Measurements from ENCODE around the gene GALNS.

DNA sequence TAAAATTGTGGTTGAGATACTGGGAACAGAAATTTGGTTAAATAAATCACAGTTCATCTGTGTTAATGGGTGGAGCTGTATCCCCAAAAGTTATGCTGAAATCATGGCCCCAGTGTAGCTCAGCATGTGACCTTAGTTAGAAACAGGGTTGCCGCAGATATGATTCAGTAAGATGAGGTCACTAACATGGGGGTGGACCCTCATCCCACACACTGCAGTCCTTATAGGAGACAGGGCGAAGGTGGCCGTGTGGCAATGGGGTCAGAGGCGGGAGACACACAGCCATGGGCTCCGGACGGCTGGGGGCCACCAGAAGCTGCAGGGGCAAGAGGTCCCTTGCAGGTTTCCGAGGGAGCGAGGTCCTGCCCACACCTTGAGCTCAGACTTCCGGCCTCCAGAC is 10.7 kb downstream of the GALNS start:
- TF ChIP-seq, protein P1, sequence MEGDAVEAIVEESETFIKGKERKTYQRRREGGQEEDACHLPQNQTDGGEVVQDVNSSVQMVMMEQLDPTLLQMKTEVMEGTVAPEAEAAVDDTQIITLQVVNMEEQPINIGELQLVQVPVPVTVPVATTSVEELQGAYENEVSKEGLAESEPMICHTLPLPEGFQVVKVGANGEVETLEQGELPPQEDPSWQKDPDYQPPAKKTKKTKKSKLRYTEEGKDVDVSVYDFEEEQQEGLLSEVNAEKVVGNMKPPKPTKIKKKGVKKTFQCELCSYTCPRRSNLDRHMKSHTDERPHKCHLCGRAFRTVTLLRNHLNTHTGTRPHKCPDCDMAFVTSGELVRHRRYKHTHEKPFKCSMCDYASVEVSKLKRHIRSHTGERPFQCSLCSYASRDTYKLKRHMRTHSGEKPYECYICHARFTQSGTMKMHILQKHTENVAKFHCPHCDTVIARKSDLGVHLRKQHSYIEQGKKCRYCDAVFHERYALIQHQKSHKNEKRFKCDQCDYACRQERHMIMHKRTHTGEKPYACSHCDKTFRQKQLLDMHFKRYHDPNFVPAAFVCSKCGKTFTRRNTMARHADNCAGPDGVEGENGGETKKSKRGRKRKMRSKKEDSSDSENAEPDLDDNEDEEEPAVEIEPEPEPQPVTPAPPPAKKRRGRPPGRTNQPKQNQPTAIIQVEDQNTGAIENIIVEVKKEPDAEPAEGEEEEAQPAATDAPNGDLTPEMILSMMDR (IDR thresholded peaks at IDR 0.05 in 8 of 11, conservative IDR thresholded peaks at IDR 0.05 in 3 of 11) = no peak
- TF ChIP-seq POLR2AphosphoS5 (IDR thresholded peaks at IDR 0.05) = no peak
